ENCODE measurements around the gene MRTFA.
"Not testable (repeated sequence)": the region's sequence is repeated elsewhere in the genome, so short reads cannot be mapped to it uniquely, and the experiment has no call there.

The MRTFA gene

DNA sequence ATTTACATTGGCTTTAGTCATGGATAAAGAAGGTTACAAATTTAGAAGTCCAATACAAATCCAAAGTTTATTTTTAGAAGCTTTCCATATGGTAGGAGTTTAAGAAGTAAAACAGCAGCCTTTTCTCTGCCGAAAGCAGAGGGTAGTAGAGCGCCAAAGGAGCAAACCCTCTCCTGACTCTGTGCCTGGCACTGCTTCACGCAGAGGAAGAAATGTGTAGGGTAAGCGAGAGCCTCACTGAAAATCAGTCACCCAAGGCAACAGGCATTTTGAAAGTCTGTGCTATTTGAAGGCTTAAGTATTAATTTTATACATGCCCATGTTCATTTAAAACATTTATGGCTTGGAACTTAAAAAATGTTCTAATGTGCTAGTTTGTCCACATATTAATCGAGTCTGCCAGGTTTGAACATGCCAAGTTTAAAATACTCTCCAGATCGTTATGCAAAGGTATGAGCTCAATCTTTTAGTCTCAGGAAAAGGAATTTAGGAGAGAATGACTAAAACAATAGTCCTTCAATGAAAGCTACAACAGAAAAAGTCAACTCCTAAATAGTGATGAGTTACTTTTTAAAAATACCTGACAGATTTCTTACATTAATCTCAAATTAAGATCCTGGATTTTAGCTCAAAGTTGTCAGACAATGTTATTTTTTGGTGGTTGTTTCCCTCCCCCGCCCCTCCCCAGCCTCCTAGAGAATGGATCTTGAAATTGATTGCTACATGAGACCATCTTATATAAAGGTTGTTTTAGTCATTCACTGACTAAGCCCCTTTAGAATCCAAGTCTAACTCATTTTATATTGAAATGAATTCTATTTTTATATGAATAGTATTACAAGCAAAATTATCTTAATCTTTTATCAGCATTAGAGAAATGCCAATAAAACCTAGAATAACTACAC, 38.7 kb downstream of the MRTFA start:
- Histone ChIP-seq H3K27ac (ENCODE audit: low read depth, low read length) (no peak overlapping the region), H3K4me1 (ENCODE audit: control insufficient read depth, insufficient read depth, low read length) (peaks cover 11% of the 10 kb centered on the region), H3K36me3 (ENCODE audit: control insufficient read depth, insufficient read depth, low read length) (no peaks in the 10 kb centered on the region), H3K27me3 (ENCODE audit: control insufficient read depth, insufficient read depth, low read length) (no peaks in the 10 kb centered on the region), H3K9ac (ENCODE audit: low read length) (no peak overlapping the region), H3K4me3 (ENCODE audit: low read length) (no peak overlapping the region)

DNA sequence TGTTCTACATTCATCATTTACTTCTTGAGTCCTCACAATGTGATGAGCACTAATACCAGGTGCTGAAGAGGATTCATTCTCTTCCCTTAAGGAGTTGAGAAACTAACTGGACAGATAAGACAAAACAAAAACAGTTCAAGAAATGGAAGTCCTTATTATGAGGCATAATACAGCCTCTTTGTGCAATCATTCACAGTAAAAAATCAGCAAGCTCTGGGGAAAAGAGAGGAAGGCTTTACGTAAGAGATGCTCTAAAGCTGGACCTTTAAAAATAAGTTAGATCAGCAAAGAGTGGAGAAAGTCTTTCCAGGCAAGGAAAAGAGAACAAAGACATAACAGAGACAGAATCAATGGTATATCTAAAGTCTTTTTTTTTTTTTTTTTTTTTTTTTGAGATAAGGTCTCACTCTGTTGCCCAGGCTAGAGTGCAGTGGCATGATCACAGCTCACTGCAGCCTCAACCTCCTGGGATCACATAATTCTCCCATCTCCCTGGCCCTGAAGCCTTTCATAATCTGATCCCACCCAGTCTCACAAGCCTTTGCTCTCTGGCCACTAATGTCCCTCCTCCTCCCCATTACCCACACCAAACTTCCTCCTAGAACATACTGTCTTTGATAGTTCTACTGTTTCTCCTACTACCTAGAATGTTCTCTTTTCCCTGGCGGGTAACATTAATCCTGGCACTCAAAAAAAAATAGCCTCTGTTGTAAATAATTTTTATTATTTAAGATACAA, 40.9 kb downstream of the MRTFA start:
- Histone ChIP-seq H3K4me3 (ENCODE audit: low read length) (no peak overlapping the region), H3K27ac (ENCODE audit: low read depth, low read length) (no peak overlapping the region), H3K9ac (ENCODE audit: low read length) (no peak overlapping the region), H3K27me3 (ENCODE audit: control insufficient read depth, insufficient read depth, low read length) (no peaks in the 10 kb centered on the region), H3K4me1 (ENCODE audit: control insufficient read depth, insufficient read depth, low read length) (peaks cover 11% of the 10 kb centered on the region), H3K36me3 (ENCODE audit: control insufficient read depth, insufficient read depth, low read length) (no peaks in the 10 kb centered on the region)

DNA sequence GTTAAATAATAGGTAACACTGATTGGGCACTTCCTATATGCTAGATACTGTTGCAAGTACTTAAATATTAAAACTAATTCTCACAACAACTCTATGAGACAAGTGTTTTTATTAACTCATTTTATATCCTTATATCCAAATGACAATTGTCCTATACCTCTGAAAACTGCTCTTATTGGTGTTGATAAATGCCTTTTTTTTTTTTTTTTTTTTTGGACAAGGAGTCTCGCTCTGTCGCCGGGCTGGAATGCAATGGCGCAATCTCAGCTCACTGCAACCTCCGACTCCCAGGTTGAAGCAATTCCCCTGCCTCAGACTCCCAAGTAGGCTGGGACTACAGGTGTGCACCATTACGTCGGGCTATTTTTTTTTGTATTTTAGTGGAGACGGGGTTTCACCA, 41.6 kb downstream of the MRTFA start:
- Histone ChIP-seq H3K27ac (ENCODE audit: low read depth, low read length) (no peak overlapping the region), H3K36me3 (ENCODE audit: control insufficient read depth, insufficient read depth, low read length) (no peaks in the 10 kb centered on the region), H3K4me3 (ENCODE audit: low read length) (no peak overlapping the region), H3K4me1 (ENCODE audit: control insufficient read depth, insufficient read depth, low read length) (peaks cover 11% of the 10 kb centered on the region), H3K9ac (ENCODE audit: low read length) (no peak overlapping the region), H3K27me3 (ENCODE audit: control insufficient read depth, insufficient read depth, low read length) (no peaks in the 10 kb centered on the region)

DNA sequence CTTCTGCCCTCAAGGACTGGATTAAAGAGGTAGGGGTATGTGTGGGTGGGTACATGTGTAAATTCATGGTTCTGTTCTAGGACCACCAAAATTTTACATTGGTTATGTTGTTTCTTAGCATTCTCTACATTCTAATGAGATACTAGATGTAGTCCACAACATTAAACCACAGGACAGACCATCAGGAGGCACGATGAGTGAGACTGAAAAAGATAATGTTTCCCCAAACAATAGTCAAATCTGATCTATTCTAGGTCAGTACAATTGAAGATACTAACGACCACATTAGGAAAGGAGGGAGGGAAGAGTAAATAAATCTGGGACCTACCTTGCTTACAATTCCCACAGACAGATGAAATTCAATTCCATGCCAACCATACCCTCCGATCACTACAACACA, 42.2 kb downstream of the MRTFA start:
- Histone ChIP-seq H3K36me3 (ENCODE audit: control insufficient read depth, insufficient read depth, low read length) (no peaks in the 10 kb centered on the region), H3K27ac (ENCODE audit: low read depth, low read length) (no peak overlapping the region), H3K27me3 (ENCODE audit: control insufficient read depth, insufficient read depth, low read length) (no peaks in the 10 kb centered on the region), H3K9ac (ENCODE audit: low read length) (no peak overlapping the region), H3K4me3 (ENCODE audit: low read length) (no peak overlapping the region), H3K4me1 (ENCODE audit: control insufficient read depth, insufficient read depth, low read length) (peaks cover 11% of the 10 kb centered on the region)

DNA sequence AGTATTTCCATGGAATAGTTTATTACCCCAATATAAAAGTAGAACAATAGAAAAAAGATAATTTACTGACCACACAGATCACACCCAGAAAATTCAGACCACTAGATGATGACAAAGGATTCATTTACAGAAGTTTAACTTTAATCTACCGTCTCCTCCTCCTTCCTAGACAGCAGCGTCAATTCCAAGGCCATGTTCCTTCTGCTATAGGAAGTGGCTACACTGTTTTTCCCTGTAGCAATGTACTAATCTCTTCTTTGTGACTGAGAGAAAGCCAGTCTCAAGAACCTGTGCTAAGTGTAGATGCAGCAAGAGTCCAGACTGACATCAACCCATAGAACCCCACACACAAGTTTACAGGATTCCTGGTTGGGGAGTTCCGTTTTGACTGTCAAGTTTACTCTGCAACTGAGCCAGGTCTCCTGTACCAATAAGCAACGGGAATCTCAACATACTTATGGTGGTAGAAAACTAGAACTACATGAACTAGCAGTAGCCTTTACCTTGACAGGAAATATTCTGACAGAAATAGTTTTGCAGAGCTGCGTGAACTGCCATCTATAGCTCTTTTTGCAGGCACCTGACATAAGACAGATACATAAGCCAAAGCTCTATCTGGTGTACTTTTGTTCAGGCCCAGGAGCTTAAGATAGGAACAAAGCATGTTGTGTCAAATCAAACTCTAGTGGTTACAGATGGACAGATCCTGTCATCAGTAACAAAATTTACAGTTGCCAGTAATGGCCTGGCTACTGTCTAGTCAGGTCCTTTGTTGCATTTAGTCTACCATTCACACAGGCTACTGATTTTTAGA, 42.9 kb downstream of the MRTFA start:
- peaks cover 11% of the 10 kb centered on the region for H3K4me1 ChIP-seq (ENCODE audit: control insufficient read depth, insufficient read depth, low read length)
- H3K27ac ChIP-seq (ENCODE audit: low read depth, low read length) = no peak overlapping the region

DNA sequence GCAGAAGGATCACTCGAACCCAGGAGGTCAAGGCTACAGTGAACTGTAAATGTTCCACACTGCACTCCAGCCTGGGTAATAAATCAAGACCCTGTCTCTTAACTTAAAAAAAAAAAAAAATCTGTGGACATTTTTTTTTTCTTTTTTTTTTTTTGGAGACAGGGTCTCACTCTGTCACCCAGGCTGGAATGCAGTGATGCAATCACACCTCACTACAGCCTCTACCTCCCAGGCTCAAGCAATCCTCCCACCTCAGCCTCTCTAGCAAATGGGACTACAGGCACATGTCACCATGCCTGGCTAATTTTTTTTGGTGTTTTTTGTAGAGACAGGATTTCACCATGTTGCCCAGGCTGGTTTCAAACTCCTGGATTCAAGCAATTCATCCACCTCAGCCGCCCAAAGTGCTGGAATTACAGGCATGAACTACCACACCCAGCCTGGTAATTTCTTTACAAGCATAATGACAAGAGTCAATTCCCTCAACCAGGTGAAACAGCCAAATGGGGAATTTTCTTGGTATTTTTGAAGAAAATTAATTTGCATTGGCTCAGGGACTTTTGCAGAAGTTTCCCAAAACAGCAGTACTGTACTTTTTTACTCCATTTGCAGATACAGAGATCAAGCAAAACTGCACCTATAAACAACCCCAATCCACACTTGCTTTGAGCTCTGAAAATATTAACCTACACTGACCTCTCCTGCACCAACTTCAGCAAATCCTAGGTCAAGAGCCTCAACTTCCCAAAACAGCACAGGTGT, 44.0 kb downstream of the MRTFA start:
- H3K27me3 ChIP-seq (ENCODE audit: control insufficient read depth, insufficient read depth, low read length) = no peaks in the 10 kb centered on the region
- H3K36me3 ChIP-seq (ENCODE audit: control insufficient read depth, insufficient read depth, low read length) = no peaks in the 10 kb centered on the region
- H3K4me3 ChIP-seq (ENCODE audit: low read length) = no peak overlapping the region
- no peak overlapping the region for H3K9ac ChIP-seq (ENCODE audit: low read length)
- H3K27ac ChIP-seq (ENCODE audit: low read depth, low read length) = no peak overlapping the region
- H3K4me1 ChIP-seq (ENCODE audit: control insufficient read depth, insufficient read depth, low read length) = peaks cover 4% of the 10 kb centered on the region

More for the DNA sequence above, 42.9 kb downstream of the MRTFA start:
- Histone ChIP-seq H3K36me3 (ENCODE audit: control insufficient read depth, insufficient read depth, low read length) (no peaks in the 10 kb centered on the region), H3K9ac (ENCODE audit: low read length) (no peak overlapping the region), H3K4me3 (ENCODE audit: low read length) (no peak overlapping the region), H3K27me3 (ENCODE audit: control insufficient read depth, insufficient read depth, low read length) (no peaks in the 10 kb centered on the region)

DNA sequence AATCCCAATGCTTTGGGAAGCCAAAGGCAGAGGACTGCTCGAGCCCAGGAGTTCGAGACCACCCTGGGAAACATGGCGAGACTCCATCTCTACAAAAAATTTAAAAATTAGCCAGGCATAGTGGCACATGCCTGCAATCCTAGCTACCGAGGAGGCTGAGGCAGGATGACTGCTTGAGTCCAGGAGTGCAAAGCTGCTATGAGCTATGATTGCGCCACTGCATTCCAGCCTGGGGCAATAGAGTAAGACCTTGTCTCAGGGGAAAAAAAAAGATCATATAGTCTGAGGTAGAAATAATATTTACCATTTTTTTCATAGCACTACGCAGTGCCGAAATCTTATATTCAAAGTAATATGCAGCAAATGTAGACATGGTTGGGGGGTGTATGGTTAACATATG, 47.8 kb downstream of the MRTFA start:
- no peaks in the 10 kb centered on the region for H3K27me3 ChIP-seq (ENCODE audit: control insufficient read depth, insufficient read depth, low read length)
- H3K4me3 ChIP-seq (ENCODE audit: low read length) = no peak overlapping the region
- no peaks in the 10 kb centered on the region for H3K36me3 ChIP-seq (ENCODE audit: control insufficient read depth, insufficient read depth, low read length)
- H3K4me1 ChIP-seq (ENCODE audit: control insufficient read depth, insufficient read depth, low read length) = no peaks in the 10 kb centered on the region
- no peak overlapping the region for H3K9ac ChIP-seq (ENCODE audit: low read length)
- no peak overlapping the region for H3K27ac ChIP-seq (ENCODE audit: low read depth, low read length)

DNA sequence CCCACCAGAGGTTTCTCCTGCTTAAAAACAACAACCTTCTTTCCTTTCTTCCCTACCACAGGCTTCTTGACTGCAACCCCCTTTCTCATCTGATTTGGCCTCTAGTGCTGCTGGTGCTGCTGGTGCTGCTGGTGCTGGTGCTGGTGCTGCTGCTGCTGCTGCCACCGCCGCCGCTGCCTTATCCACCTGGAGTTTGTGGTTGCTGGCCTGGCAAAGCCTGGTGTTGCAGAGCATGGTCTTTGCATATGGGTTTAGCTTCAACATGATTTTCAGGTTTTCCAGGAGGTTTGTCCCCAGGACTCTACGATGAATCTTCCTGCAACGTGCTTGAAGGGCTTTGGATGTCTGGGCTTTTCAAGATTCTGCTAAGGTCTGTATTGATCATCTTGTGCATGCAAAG, 49.7 kb downstream of the MRTFA start:
- H3K9ac ChIP-seq (ENCODE audit: low read length) = no peak overlapping the region
- H3K4me3 ChIP-seq (ENCODE audit: low read length) = no peak overlapping the region
- no peaks in the 10 kb centered on the region for H3K4me1 ChIP-seq (ENCODE audit: control insufficient read depth, insufficient read depth, low read length)
- H3K27ac ChIP-seq (ENCODE audit: low read depth, low read length) = no peak overlapping the region
- no peaks in the 10 kb centered on the region for H3K27me3 ChIP-seq (ENCODE audit: control insufficient read depth, insufficient read depth, low read length)
- H3K36me3 ChIP-seq (ENCODE audit: control insufficient read depth, insufficient read depth, low read length) = no peaks in the 10 kb centered on the region

DNA sequence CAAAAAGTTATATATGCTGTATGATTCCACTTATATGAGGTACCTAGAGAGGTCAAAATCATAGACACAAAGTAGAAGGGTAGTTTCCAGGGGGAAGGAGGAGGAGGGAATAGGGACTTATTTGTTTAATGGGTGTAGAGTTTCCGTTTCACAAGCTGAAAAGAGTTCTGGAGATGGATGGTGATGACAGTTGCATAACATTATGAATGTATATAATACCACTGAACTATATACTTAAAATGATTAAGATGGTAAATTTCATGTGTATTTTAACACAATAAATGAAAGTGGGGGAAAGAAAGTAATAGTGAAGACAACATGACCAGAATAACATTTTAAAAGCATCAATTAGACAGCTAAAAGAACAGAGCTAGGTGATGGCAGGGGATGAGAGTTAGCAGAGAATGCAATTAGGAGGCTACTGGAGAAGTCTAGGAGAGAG, 51.2 kb downstream of the MRTFA start:
- Histone ChIP-seq H3K36me3 (ENCODE audit: control insufficient read depth, insufficient read depth, low read length) (no peaks in the 10 kb centered on the region), H3K4me1 (ENCODE audit: control insufficient read depth, insufficient read depth, low read length) (no peaks in the 10 kb centered on the region), H3K9ac (ENCODE audit: low read length) (no peak overlapping the region), H3K27ac (ENCODE audit: low read depth, low read length) (no peak overlapping the region), H3K4me3 (ENCODE audit: low read length) (no peak overlapping the region), H3K27me3 (ENCODE audit: control insufficient read depth, insufficient read depth, low read length) (no peaks in the 10 kb centered on the region)

DNA sequence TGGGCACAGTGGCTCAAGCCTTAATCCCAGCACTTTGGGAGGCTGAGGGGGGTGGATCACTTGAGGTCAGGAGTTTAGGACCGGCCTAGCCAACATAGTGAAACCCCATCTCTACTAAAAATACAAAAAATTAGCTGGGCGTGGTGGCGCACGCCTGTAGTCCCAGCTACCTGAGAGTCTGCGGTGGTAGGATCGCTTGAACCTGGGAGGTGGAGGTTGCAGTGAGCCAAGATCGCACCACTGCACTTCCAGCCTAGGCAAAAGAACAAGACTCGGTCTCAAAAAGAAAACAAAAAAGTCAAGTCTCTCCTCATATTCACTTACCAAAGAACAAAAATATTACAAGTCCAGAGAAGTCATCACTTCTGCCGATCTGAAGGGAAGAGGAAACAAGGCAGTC, 51.8 kb downstream of the MRTFA start:
- not testable (repeated sequence) for H3K27me3 ChIP-seq (ENCODE audit: control insufficient read depth, insufficient read depth, low read length); H3K4me1 ChIP-seq (ENCODE audit: control insufficient read depth, insufficient read depth, low read length); H3K27ac ChIP-seq (ENCODE audit: low read depth, low read length); H3K36me3 ChIP-seq (ENCODE audit: control insufficient read depth, insufficient read depth, low read length); H3K9ac ChIP-seq (ENCODE audit: low read length); H3K4me3 ChIP-seq (ENCODE audit: low read length)

DNA sequence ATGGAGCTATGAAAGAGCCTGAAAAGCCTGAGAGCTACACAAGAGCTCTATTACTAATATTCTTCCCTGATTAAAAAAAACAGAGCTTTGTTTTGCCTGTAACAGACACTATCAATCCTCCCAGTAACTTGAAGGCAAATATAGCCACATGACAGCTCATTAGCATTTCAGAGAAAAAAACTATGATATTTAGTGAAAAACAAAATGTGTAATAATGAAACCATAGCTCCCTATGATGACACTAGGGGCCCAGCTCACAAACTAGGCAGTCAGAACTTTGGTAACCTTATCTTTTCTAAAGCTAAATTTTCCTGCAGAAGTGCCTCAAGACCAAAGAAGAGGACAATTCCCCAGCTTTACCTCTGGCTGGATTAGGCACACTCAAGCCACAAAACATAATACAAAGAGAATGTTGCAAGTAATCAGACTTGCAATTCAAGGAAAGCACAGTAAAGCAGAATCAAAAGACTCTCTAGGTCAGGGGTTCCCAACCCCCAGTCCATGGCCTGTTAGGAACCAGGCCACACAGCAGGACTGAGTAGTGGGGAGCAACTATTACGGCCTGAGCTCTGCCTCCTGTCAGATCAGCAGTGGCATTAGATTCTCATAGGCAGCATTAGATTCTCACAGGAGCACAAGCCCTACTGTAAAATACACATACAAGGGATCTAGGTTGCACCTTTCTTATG, 53.3 kb downstream of the MRTFA start:
- Histone ChIP-seq H3K27ac (ENCODE audit: low read depth, low read length) (no peak overlapping the region), H3K9ac (ENCODE audit: low read length) (no peak overlapping the region), H3K4me3 (ENCODE audit: low read length) (no peak overlapping the region), H3K27me3 (ENCODE audit: control insufficient read depth, insufficient read depth, low read length) (no peaks in the 10 kb centered on the region), H3K36me3 (ENCODE audit: control insufficient read depth, insufficient read depth, low read length) (no peaks in the 10 kb centered on the region), H3K4me1 (ENCODE audit: control insufficient read depth, insufficient read depth, low read length) (no peaks in the 10 kb centered on the region)

Data from rectal smooth muscle tissue (tissue), 1 donor.